Stimulated activated CD4-positive, alpha-beta T cell treated with anti-CD3 and anti-CD28 coated beads, Interleukin-12 subunit alpha, Interleukin-12 subunit beta, amount 100 ng/mL, for 48 hours (primary cell): Measurements from ENCODE around the gene ODAD2.

Experiments
- DNase-seq, 3 donors: peaks; one replicate each; pipeline ENCODE4 v3.0.0-alpha.2; 2020; ENCODE audit warnings: low read depth in 2 of 3, low spot score in 1 of 3

ODAD2 gene

DNA sequence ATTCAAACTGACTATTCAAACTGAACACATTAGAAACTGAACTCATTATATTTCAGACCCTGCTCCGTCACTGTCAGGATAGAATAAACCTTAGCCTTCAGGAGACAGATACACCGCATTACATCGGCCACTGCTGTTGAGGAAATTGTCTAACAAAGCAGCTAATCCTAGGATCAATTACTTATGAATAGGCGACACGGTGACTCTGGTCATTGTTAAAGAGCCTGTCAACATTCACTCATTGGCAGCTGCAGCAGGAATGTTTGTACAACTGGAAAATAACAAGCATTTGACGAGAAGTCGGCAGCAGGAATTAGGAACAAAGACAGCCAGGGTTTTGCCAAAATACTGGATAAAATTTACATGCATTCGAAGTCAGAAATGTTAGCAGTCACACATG, 141.3 kb downstream of the ODAD2 start:
- no peak for DNase-seq

DNA sequence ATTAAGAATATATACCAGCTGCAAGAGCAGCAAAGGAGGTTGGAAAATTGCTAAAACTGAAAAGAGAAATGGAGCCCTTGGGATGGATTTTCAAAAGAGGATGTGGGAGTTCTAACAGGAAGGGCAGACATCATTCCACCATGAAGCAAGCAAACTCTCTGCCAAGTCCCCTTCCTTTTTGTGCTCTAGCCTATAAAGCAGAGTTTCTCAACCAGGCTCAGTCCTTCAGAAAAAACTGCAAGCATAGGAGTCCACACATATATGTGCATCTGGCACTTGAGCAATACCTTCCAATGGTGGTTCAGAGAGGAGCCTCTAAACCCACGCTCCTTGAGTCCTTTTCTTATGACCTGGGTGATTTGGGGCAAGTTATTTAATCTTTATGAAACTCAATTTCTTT, 154.7 kb downstream of the ODAD2 start:
- DNase-seq: no peak

DNA sequence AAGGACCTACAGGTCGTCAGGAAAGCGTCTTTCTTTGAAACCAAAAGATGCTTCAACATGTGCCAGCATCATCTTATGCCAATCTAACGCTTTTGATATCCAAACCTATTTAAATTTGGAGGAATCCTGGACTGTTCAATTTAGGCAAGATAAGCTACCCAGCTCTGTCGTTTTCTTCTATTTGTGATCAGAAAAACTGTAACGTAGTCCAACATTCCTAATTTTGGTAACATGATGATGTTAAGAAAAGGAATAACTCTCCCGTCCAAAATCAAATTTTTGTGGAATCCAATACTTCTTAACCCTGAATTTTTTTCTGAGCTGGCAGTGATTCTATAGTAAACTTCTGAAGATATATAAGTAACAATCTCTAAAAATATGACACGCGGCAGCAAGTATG, 160.0 kb downstream of the ODAD2 start:
- no peak for DNase-seq

DNA sequence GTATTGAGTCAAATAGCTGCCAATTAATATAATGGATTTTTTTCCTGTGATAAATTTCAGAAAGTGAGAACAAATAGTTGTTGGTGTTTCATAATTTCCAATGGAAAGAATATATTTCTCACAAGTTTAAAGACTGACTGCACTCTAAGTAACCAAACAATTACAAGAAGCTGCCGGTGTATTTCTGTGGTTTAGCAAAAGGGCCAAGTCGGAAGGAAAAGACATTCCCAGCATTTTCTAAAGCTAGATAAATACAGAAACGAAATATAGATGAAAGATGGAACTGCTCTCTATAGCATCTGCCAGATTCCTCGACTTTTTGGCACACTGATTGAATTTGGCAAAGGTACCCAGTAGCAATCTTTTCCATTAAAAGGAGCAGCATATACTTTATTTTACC, 160.5 kb downstream of the ODAD2 start:
- DNase-seq: no peak

DNA sequence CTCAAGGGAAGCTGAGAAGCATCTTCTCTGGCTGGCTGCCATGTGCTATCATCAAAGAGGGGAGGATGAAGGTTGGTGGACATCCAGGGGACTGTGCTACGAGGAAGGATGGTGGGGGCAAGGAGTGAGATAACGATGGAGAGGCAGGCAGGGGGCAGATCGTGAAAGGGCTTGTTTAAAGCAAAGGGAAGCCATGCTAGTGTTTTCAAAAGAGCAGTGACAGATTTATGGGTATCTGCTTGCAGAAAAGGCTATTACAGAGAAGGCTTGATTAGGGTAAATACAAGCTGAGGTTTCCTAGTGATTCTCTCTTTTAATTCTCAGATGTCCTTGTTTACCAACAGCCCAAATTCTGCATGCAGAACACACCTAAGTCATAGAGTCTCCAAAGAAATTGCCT, 164.4 kb downstream of the ODAD2 start:
- DNase-seq: no peak

DNA sequence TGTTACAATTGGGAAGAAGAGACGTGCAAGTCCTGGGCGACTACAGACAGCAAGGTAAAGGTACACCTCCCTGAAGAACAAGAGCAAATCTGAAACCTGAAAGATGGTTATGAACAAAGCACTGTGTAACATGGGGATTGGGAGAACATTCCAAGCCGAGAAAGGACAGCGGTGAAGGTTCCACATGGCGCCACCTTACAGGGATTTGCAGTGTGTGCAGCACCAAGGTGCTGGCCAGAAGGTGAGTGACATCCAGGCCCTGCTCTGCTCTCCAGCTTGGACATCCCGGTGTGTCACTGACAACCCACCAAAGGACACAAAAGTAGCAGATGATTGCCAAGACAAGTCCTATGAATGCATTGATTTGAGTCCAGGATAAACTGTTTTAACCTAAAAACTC, 165.1 kb downstream of the ODAD2 start:
- no peak for DNase-seq

DNA sequence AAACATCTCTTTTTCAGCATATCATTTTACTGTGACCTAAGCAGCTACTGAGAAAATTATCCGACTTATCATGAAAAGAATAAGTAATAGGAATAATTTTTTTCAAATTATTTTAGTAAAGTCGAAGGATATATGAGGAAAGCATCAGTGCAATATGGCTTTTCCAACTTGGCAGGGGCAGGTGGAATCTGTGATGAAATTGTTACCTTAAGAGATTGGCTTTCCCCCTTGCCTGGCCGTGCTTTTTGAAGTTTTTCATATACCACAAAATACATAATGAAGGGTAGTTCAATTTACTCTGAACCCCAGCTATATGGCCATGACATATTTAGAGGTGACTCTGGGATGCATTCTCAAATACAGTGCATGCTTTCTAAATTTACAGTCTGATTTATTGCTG, 166.1 kb downstream of the ODAD2 start:
- no peak for DNase-seq

DNA sequence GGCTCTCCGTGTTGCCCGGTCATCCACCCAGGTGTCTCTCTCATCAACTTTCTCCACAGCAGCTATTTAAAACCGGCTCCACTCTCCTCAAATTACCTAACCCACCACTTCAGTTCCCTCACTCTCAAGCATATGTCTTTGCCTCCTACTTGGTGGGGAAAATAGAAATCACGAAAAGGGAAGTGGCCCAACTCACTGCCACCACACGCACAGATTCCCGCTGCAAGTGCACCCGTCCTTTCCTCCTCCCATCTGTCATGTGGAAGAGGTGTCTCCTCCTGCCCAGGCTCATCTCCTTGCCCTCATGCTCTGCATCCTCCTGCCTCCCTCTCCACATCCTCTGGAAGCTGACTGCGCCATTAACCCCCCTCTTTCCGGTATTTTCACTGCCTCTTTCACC, 172.5 kb downstream of the ODAD2 start:
- no peak for DNase-seq

DNA sequence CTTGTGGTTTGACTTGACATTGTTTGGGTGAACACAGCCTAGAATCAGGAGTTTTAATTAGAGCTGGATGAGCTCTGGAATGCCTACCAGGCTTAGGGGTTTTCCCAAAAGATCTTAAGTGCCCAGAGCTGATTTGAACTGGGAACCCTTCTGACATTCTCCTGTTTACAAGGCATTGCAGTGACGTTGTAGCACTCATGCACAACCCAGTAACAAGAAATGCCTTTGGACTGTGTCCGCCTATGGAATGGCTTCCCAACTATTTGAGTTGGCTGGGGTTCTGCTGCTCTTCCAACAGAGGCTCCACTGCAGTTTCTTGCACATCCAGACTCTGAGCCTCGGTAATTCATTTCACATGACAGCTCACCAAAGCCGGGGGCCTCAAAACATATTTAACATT, 176.6 kb downstream of the ODAD2 start:
- no peak for DNase-seq

DNA sequence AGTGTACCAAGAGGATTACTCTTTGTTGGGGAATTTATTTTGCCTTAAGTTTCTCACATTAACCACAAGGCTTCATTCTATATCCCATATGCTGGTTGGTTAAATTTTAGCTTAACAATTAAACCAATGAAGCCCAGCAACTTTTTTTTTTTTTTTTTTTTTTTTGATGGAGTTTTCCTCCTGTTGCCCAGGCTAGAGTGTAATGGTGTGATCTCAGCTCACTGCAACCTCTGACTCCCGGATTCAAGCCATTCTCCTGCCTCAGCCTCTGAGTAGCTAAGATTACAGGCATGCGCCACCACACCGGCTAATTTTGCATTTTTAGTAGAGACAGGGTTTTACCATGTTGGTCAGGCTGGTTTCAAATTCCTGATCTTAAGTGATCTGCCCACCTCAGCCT, 178.2 kb downstream of the ODAD2 start:
- DNase-seq: no peak

DNA sequence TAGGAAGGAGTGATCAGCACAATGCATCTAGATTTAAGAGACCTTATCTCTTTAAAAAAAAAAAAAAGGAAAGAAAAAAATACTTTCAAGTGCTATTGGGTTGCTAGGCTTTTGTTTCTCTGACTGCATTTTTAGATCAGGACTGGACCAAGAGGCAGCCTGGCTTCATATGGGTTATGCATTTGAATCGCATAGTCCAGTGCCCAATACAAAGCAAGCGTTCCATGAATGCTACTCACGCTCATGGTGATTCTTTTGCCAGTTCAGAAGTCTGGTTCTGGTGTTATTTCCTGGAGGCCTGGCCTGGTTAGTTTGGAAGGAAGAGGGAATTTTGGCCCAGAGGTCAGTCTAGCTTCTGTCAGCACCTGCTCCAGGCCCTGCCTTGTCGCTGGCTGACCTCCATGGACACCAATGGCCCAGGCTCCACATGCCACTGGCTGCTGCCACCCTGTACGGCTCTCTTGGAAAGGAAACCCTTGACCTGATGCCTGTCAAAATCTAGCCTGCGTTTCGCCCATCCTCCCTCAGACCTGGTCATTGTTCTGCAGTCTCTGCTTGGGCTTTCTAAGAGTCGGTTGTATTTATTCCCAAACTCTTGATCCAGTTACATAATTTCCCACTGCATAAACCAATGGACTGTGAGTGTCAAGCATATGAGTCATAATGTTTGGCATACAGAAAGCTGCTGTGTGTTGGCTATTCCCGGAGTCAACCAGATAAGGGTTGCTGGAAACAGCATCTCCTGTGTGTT, 178.9 kb downstream of the ODAD2 start:
- DNase-seq: no peak

DNA sequence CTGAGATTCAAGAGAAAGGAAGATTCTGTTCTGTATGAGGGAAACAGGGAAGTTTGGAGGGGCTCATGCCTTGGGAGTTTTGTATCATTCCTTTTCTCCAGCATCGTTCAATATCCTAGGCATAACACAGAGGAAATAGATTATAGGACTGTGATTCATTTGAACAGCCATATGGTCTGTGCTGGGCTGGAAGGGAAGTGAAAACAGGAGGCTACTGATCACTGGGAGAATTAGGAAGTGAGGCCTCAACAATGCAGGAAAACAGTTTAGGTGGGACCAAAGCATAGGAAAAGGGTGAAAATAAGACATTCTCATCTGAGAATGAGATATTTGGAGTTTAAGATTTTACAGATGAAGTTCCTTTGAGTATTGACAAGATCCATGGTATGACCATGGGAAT, 182.6 kb downstream of the ODAD2 start:
- no peak for DNase-seq

DNA sequence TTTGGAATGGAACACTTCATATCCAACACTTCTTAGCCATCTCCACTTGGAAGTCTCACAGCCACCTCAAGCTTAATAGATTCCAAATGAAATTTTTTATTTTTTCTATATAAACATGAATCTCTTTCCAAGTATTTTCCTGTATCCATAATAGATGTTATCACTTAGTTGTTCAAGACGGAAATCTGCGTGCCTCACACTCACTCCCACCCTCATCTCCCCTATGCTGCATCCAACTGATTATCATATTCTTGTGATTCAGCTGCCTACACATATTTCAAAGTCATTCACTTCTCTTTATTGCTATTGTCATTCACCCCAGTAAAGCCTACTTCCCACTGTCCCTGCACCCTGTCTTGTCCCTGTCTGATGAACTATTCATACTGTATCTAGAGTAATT, 183.0 kb downstream of the ODAD2 start:
- DNase-seq: no peak

DNA sequence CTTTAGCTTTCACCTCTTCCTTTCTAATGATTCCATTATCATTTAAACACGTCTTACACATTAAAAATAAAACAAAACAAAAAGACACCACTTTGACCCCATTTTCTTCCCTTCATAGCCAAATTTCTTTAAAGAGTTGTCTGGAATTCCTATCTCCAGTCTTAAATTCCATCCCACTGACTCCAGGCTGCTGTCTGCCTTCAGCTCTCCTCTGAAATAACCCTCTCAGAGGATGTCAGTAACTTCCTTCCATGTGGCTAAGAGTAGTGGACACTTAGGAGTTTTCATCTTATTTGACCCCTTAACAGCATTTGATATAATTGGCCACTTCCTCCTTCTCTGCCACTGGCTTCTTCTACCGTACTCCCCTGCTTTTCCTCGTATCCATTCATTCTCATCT, 183.6 kb downstream of the ODAD2 start:
- no peak for DNase-seq

DNA sequence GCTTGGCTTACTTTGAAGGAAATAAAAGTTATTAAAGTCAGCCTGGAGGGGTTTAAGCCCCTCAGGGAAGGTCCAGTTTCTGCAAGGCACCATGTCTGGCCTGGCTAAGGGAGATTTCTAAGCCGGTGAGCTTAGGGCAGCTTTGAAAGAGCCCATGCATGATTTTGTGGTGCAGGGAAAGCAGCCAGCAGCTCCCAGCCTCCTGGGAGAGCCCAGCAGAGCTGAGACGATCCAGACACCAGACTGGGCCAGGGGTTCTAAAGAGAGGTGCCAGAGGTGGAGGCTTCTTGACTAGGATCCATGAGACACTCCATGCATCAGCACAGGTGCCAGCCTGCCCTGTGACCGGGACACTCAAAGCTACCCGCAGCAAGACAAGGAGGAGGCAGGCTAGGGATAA, 193.7 kb downstream of the ODAD2 start:
- DNase-seq: no peak

DNA sequence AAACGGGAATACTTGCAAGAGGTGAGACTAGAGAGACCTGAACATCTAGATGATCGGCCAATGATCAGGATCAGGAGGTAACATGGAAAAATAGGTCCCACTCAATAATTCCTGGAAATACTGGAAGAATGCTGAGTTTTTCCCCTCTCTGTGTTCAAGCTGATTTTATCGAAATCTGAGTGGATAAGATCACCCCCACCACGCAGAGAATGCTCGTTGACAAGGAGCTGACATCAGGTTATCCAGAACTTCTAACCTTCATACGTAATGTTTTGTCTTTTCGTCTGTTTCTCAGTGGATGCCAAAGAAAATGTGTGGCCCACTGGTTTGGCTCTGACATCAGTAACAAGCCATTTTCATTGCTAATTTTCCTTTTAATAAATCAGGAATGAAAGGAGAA, 194.7 kb downstream of the ODAD2 start:
- DNase-seq: no peak

DNA sequence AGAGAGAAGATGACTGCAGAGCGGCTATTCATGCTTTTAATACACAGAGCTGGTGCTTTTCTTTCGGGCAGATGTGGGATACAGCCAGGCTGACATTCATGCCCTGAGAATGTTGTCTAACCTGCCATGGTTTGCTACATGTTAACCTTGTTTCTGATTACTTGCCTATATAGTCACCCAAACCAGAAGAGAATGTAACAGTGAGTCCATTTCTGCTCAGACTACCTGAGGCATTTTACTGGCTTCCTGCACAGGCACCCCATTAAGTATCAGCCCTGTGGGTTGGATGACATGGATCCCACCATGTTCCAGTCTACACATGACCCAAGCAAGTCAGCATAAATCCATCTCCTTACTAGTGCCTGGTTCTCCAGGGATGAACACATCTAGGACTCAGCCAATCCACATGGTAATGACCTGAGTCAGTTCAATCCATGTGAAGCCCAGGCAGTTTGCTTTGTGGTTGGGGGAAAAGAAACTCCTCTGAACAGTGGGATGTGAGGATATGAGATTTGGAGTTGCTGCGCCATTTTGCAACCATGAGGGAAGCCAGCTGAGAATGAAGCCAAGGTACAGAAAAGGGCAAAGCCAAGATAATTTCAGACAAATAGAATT, 197.6 kb downstream of the ODAD2 start:
- DNase-seq: no peak

DNA sequence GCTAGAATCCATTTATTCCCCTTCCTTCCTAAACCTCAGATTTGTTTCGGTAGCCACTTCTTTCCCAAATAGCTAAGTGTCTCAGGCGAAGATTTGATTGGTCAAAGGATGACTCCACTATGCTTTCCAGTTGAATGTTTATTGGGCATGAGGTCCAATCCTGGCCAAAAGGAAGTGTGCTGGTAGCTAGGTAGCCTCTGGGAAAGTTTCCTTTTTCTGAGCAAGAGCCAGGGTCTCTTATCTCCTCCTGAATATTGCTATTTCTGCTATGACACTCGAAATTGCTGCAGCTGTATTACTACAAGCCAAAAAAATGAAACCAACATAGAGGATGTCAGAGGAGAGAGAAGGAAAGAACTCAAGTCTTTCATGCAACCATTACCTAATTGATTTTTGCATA, 199.8 kb downstream of the ODAD2 start:
- no peak for DNase-seq

DNA sequence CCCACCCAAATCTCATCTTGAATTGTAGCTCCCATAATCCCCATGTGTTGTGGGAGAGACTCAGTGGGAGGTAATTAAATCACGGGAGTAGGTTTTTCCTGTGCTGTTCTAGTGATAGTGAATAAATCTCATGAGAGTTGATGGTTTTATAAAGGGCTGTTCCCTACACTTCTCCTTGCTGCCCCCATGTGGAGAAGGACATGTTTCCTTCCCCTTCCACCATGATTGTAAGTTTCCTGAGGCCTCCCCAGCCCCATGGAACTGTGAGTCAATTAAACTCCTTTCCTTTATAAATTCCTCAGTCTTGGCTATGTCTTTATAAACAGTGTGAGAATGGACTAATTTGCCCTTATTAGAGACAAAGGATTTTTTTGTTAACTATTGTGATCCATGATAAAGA, 204.7 kb downstream of the ODAD2 start:
- DNase-seq: no peak

DNA sequence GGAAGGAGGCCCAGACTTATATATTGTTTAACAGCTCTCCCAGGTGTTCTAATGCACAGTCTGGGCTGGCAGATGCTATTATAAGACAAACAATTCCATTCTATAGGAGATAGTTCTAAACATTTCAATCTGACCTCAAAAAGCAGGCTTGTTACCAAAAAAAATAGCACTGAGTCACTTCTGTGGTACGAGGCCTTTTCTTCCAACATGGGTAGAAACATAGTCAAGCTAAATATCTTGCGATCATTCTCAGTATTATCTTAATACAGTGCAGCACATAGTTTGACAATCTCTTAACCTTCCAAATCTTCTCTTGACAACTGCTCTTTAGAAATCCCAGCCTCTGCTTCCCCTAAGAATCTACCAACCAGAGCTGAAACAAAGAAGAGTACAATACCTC, 206.7 kb downstream of the ODAD2 start:
- DNase-seq: no peak

DNA sequence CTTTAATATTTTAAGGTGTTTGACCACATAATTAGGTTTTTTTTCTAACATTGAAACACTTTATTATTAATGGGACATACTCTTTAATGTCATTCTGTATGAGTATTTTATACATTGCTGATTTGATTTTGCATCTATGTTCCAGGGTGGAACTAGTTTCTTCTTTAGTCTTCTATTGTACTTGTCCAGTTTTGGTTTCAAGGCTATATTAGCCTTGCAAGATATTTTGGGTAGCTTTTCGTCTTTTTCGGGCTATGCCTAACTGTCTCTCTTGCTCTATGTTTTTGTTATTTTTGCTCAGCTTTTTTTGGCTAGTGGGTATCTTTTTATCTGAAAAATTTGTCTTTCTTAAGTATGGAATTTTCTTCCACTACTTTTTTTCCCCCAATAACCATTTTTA, 214.6 kb downstream of the ODAD2 start:
- DNase-seq: no peak

DNA sequence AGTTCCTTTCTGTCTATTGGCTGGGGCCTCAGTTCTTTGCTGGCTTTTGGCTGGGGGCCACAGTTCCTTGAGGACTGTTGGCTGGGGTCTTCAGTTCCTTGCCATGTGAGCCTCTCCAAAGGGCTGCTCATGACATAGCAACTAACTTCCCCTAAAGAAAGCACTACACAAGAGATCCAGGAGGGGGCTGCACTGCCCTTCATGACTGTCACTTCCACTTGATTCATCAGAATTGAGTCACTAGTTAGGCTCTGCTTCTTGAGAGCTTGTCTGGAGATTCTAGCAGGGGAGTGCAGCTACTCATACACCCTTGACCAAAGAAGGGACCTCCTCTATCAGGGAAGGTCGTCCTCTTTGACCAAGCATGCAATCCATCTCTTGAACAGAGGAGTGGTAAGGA, 215.2 kb downstream of the ODAD2 start:
- DNase-seq: peak; percentile 2 to 12 (median 9)

DNA sequence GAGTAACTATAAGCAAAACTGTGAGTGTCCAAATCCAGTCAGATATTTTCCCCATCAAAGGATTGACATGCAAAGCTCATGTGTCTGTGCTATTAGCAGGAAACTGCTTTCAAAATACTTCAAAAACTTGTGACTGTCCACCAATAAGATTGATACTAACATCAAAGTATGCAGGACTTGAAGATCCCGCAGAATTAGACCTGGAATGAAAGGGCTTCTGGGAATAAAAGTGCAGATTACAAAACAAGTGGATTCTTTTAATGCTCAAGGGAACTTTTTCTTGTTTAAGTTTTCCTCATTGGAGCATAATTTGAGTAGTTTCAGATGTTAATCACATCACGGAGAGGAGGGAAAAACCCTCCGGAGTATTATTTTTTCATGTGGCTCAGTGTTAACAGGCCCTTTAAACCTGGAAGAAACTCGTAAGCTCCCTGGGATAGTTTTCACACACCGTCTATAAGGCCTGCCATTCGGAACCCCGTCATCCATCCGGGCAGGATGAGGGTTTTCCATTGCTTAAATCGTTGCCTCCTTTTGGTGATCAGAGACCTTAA, 219.3 kb downstream of the ODAD2 start:
- DNase-seq: no peak
